Transverse colon (tissue), 4 donors: Measurements from ENCODE around the gene FOXD3. TPM values are rescaled to one million over a fixed set of nuclear protein-coding genes. Genes with fewer than 3 reads are reported as not detected.

Experiments
- DNase-seq: peaks from one replicate; pipeline ENCODE4 v3.0.0-alpha.2; 2019
- H3K27ac ChIP-seq, 4 donors: fragments of 200-600 bp; sonication (generic); 2 replicates each; pipeline ENCODE4 v1.5.1; 2016 to 2018; ENCODE audit warnings: inconsistent platforms in 4 of 4
- H3K27me3 ChIP-seq: fragments of 200-600 bp; sonication (generic); 2 replicates; pipeline ENCODE4 v1.5.1; 2017; ENCODE audit warnings: inconsistent platforms
- H3K36me3 ChIP-seq, 4 donors: fragments of 200-600 bp; sonication (generic); 2 replicates each; pipeline ENCODE4 v1.5.1; 2017 to 2019; ENCODE audit warnings: inconsistent platforms in 4 of 4
- H3K4me1 ChIP-seq, 4 donors: fragments of 200-600 bp; sonication (generic); 2 replicates each; pipeline ENCODE4 v1.5.1; 2017 to 2020; ENCODE audit warnings: inconsistent platforms in 4 of 4
- H3K4me3 ChIP-seq, 4 donors: fragments of 200-600 bp; sonication (generic); 1 replicate in 1 of 4; 2 replicates in 3 of 4; pipeline versions ENCODE4 v1.5.1 to v1.6.1; 2017 to 2019; ENCODE audit warnings: inconsistent platforms in 4 of 4
- H3K9me3 ChIP-seq, 2 donors: fragments of 200-600 bp; sonication (generic); 2 replicates each; pipeline ENCODE4 v1.5.1; 2017 to 2019; ENCODE audit warnings: inconsistent platforms in 2 of 2
- CTCF ChIP-seq, 5 experiments: fragments of 200-600 bp in 3 of 5; fragments of 450-650 bp in 2 of 5; sonication (generic) in 3 of 5; IDR thresholded peaks; 1 replicate in 2 of 5; 2 replicates in 3 of 5; pipeline ENCODE4 v1.5.1; 2016 to 2017; ENCODE audit warnings: antibody characterized with exemption in 5 of 5, inconsistent platforms in 3 of 5, mild to moderate bottlenecking in 2 of 5, moderate library complexity in 1 of 5
- EP300 ChIP-seq: sonication (generic); formaldehyde crosslinking; IDR thresholded peaks from one replicate; pipeline ENCODE4 v1.6.1; 2017; ENCODE audit warnings: antibody characterized with exemption, low read depth
- POLR2A ChIP-seq: fragments of 450-650 bp; IDR thresholded peaks from one replicate; pipeline ENCODE4 v1.6.1; 2016; ENCODE audit warnings: antibody characterized with exemption, mild to moderate bottlenecking, moderate library complexity
- POLR2AphosphoS5 ChIP-seq, 3 donors: sonication (generic); formaldehyde crosslinking; IDR thresholded peaks; one replicate each; pipeline ENCODE4 v1.6.1; 2016; ENCODE audit warnings: antibody characterized with exemption in 3 of 3
- WGBS, 2 donors: methylation state at CpG; one replicate each; pipeline ENCODE4 v1.1.5; 2018; ENCODE audit warnings: low coverage in 1 of 2; 5-methylcytosine and 5-hydroxymethylcytosine counted together
- in situ Hi-C, 4 donors: fragments of 200-750 bp; cut with MboI; loops; one replicate each; pipeline versions ENCODE4 v1.15.0 to v1.15.1; 2017; ENCODE audit warnings: low sequenced_read_pairs in 3 of 4, low pct_ligation_motif_present in 1 of 4, low pct_unique_long_range_greater_than_20kb in 1 of 4
- intact Hi-C: fragments of 100-400 bp; cut with DNase I; formaldehyde crosslinking; loops from one replicate; pipeline ENCODE4 v1.15.1; 2023; ENCODE audit warnings: low total_unique reads
- total RNA-seq, 4 donors: library from RNA; depleted of rRNA; stranded (reverse); fragments of >200 nt; gene quantifications; one replicate each; pipeline ENCODE4 v1.1.0, GENCODE V29; 2016

Gene FOXD3
- total RNA-seq, 4 donors from 2014 or later = 0.32 to 0.68 TPM; not detected in 2

DNA sequence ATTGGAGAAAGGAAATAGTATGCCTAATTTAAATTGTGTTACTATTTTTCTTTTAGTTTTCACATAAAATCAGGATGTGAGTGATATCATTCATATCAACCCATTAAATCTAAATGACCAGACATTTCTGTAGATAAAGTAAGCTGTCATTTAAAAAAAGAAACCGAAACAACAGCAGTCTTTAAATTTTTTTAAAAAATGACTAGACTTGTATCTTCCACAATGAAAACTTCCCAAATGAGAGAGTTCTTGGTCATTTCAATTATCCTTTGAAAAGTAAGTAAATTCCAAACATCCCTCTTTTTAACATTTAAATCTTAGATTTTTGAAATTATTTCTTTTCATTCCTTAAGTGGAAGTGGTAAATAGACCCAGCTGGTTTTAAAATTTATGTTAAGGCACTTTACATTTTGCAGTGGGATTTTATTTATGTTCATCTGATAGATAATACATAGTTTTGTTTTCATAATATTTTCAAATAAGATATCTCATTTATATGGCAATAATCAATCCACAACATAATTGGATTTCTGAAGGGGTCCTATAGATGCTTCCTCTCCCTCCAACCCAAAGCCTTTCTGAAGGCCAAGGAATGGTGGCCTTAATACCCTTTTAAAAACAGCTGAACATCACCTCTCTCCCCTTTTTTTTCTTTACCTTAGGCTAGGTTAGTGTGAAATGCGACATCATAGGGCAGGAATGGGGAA is 3.1 kb downstream of the FOXD3 start:
- H3K36me3 ChIP-seq = no peaks in the 10 kb centered on the region
- no peak for DNase-seq
- peaks cover 100% of the 10 kb centered on the region for H3K27me3 ChIP-seq
- 20 to 43% methylated on average over 2 of the region's 2 CpGs for WGBS, 2 donors
- peaks cover 0 to 51% (median 43%) of the 10 kb centered on the region in 4 donors for H3K4me1 ChIP-seq
- intact Hi-C loops = no loop called here
- in situ Hi-C loops = no loop called here
- TF ChIP-seq EP300 (no peak), CTCF (IDR thresholded peaks at IDR 0.05) (no peak), POLR2AphosphoS5 (IDR thresholded peaks at IDR 0.05) (no peak), POLR2A (no peak)
- H3K9me3 ChIP-seq = no peaks in the 10 kb centered on the region
- H3K27ac ChIP-seq = no peak overlapping the region
- no peak overlapping the region for H3K4me3 ChIP-seq

DNA sequence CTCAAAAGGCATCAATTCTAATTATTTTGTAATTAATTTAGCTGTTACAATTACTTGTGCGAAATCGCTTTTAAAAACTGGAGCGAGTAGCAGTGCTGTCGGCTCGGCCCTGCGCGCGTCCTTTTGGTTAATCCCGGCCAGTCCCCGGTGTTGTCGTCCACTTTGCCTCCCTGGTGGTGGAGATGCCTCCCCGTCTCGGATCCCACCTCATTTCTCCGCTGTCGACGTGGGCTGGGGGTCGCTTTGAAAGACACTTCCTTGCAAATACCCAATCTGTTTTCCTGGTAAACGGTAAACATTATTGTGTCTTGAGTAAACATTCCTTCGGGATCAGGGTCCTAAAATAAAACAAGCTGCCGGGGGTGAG is 3.7 kb downstream of the FOXD3 start:
- intact Hi-C loops (no loop called here), in situ Hi-C loops (no loop called here)
- Histone ChIP-seq H3K27ac (no peak overlapping the region), H3K4me3 (no peak overlapping the region), H3K4me1 (peaks cover 0 to 50% (median 43%) of the 10 kb centered on the region in 4 donors), H3K9me3 (no peaks in the 10 kb centered on the region), H3K36me3 (no peaks in the 10 kb centered on the region), H3K27me3 (peaks cover 100% of the 10 kb centered on the region)
- WGBS, 2 donors = 13 to 22% methylated on average over 4 to 20 of the region's 20 CpGs
- no peak for DNase-seq
- TF ChIP-seq POLR2A = no peak
- no peak for TF ChIP-seq POLR2AphosphoS5 (IDR thresholded peaks at IDR 0.05)
- no peak for TF ChIP-seq EP300
- TF ChIP-seq CTCF (IDR thresholded peaks at IDR 0.05) = no peak

DNA sequence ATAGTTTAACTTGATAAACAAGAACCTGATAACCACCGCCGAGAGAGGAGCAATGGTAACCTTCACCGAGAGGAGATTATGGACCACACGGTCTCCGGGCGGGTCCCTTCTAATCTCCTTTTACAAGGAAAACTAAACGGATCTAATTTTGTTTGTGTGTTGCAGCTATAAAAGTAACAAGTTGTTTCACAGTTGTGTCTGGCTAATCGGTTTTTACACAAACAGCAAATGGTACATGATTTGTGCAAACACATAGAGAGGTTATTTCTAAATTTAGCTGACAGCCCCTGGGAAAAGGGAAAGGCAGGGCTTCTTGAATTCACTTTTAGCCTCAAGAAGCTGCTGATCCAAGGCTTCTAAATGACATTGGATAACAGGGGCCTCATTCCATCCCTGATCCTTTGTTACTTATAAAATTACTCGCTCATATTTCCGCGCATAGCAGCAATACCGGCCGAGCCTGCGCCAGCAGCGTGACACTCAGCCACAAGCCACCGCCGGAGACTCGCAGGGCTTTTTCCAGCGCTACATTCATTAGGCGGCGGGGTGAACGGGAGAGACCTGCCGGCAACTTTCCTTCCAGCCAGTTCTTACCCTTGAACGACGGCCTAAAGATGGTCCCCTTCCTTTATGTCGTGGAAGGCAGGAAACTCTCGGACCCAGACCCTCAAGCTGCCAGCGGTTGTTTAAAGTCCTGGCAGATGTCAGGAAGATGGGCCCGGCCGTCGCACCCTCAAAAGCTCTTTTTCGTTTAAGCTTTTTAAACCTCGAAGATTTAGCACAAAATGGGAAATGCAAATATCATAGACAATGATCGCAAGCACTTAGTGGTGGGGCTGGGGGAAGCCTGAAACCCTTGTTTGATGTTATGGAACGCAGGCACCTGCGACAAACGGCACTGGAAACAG is 4.4 kb downstream of the FOXD3 start:
- no peak overlapping the region for H3K4me3 ChIP-seq
- 11 to 39% methylated on average over 4 to 37 of the region's 37 CpGs for WGBS, 2 donors
- DNase-seq = no peak
- H3K27ac ChIP-seq = no peak overlapping the region
- peaks cover 100% of the 10 kb centered on the region for H3K27me3 ChIP-seq
- H3K9me3 ChIP-seq = no peaks in the 10 kb centered on the region
- H3K36me3 ChIP-seq = no peaks in the 10 kb centered on the region
- peaks cover 0 to 44% (median 38%) of the 10 kb centered on the region in 4 donors for H3K4me1 ChIP-seq
- intact Hi-C loops = no loop called here
- no peak for TF ChIP-seq EP300
- TF ChIP-seq POLR2A = no peak
- no peak for TF ChIP-seq POLR2AphosphoS5 (IDR thresholded peaks at IDR 0.05)
- TF ChIP-seq CTCF (IDR thresholded peaks at IDR 0.05) = no peak
- in situ Hi-C loops = no loop called here

GRCh38 chr1:63327417-63328054 is 5.2 kb downstream of the FOXD3 start:
- no peaks in the 10 kb centered on the region for H3K36me3 ChIP-seq
- DNase-seq = peak; percentile 64
- peaks cover 100% of the 10 kb centered on the region for H3K27me3 ChIP-seq
- intact Hi-C loops = no loop called here
- H3K9me3 ChIP-seq = no peaks in the 10 kb centered on the region
- TF ChIP-seq CTCF (IDR thresholded peaks at IDR 0.05) = peak; percentile 55 to 77 (median 69)
- TF ChIP-seq POLR2A = no peak
- no peak overlapping the region for H3K4me3 ChIP-seq
- peaks cover 0 to 36% (median 30%) of the 10 kb centered on the region in 4 donors for H3K4me1 ChIP-seq
- WGBS, 2 donors = 6 to 26% methylated on average over 4 to 25 of the region's 25 CpGs
- in situ Hi-C loops = no loop called here
- H3K27ac ChIP-seq = no peak overlapping the region
